Endothelial cell of umbilical vein (primary cell): ENCODE measurements around the gene RGS6. TPM values are rescaled to one million over a fixed set of nuclear protein-coding genes. Genes with fewer than 3 reads are reported as not detected.

Source experiments
- BruUV-seq: library from RNA; stranded (reverse); fragments of 400-500 nt; replicated peaks from 2 replicates; lab custom pipeline; 2021; lab: Mats Ljungman, UMichigan
- CTCF ChIA-PET: fragments of 300-600, 350-600 bp; sonication (Branson Sonifier 250); formaldehyde crosslinking; loops from one replicate; lab custom pipeline; 2021; ENCODE audit warnings: antibody characterized with exemption, inconsistent platforms; lab: Charles Lee
- POLR2A ChIA-PET: fragments of 300-600, 350-600 bp; sonication (Branson Sonifier 250); formaldehyde crosslinking; loops from one replicate; lab custom pipeline; 2021; ENCODE audit warnings: antibody characterized with exemption, inconsistent platforms; lab: Charles Lee
- DNase-seq: peaks from one replicate; pipeline ENCODE4 v3.0.0-alpha.2; 2011; ENCODE audit warnings: low read depth, low spot score
- FAIRE-seq: peaks from 2 replicates; lab custom pipeline; 2011; peaks lifted over from hg19 to GRCh38; lab: Jason Lieb, UNC
- H2AFZ ChIP-seq: 2 replicates; pipeline ENCODE4 v1.6.0; 2012; ENCODE audit warnings: low read depth, low read length, control low read depth, inconsistent platforms
- H3K27ac ChIP-seq: 2 replicates; pipeline ENCODE4 v1.5.1; 2011; ENCODE audit warnings: low read depth, mild to moderate bottlenecking, control low read depth, low read length, moderate library complexity; ENCODE audit not compliant: insufficient read depth
- H3K27me3 ChIP-seq, 2 experiments: 2 replicates each; pipeline versions ENCODE4 v1.6.0 to v1.6.1; 2011; ENCODE audit warnings: low read length in 2 of 2, mixed read lengths in 1 of 2; ENCODE audit not compliant: control insufficient read depth in 2 of 2, insufficient read depth in 2 of 2
- H3K36me3 ChIP-seq, 2 experiments: 2 replicates in 1 of 2; 3 replicates in 1 of 2; pipeline ENCODE4 v1.5.1; 2011; ENCODE audit warnings: low read length in 2 of 2, mild to moderate bottlenecking in 1 of 2, moderate library complexity in 1 of 2; ENCODE audit not compliant: control insufficient read depth in 2 of 2, insufficient read depth in 2 of 2; ENCODE audit errors: extremely low read depth in 1 of 2
- H3K4me1 ChIP-seq: 3 replicates; pipeline ENCODE4 v1.5.1; 2011; ENCODE audit warnings: mild to moderate bottlenecking, low read length; ENCODE audit not compliant: control insufficient read depth, insufficient read depth; ENCODE audit errors: extremely low read depth
- H3K4me2 ChIP-seq: 2 replicates; pipeline ENCODE4 v1.6.1; 2011; ENCODE audit warnings: low read length, control low read depth, mixed read lengths; ENCODE audit not compliant: insufficient read depth
- H3K4me3 ChIP-seq, 3 experiments: fragments of 200-600 bp in 1 of 3; sonication (generic), shearing (Covaris generic) in 1 of 3; replicated peaks in 1 of 3; 2 replicates each; pipeline ENCODE4 v1.5.1; 2011 to 2016; ENCODE audit warnings: control low read depth in 3 of 3, low read length in 3 of 3, mild to moderate bottlenecking in 2 of 3, inconsistent platforms in 1 of 3, low read depth in 1 of 3, moderate library complexity in 1 of 3; ENCODE audit not compliant: insufficient read depth in 1 of 3
- H3K79me2 ChIP-seq: 2 replicates; pipeline ENCODE4 v1.6.0; 2012; ENCODE audit warnings: low read length, inconsistent platforms; ENCODE audit not compliant: control insufficient read depth, insufficient read depth
- H3K9ac ChIP-seq: replicated peaks from 2 replicates; pipeline ENCODE3; 2011; ENCODE audit warnings: low read length, control low read depth; ENCODE audit not compliant: insufficient read depth; ENCODE audit errors: extremely low read depth
- H3K9me1 ChIP-seq: replicated peaks from 3 replicates; pipeline ENCODE4 v1.6.0; 2011; ENCODE audit warnings: mild to moderate bottlenecking, low read length; ENCODE audit not compliant: control insufficient read depth, insufficient read depth; ENCODE audit errors: extremely low read depth
- H3K9me3 ChIP-seq: replicated peaks from 2 replicates; pipeline ENCODE4 v1.5.1; 2012; ENCODE audit warnings: low read length, inconsistent platforms; ENCODE audit not compliant: control insufficient read depth, insufficient read depth
- H4K20me1 ChIP-seq: replicated peaks from 2 replicates; pipeline ENCODE3; 2011; ENCODE audit warnings: mild to moderate bottlenecking, low read length; ENCODE audit not compliant: control insufficient read depth, insufficient read depth; ENCODE audit errors: extremely low read depth
- CTCF ChIP-seq, 2 donors: IDR thresholded peaks; 1 replicate in 1 of 2; 2 replicates in 1 of 2; pipeline ENCODE4 v1.5.1; 2011; ENCODE audit warnings: low read length in 2 of 2, mild to moderate bottlenecking in 2 of 2, moderate library complexity in 2 of 2, control low read depth in 1 of 2, inconsistent platforms in 1 of 2, low read depth in 1 of 2; ENCODE audit not compliant: insufficient read depth in 1 of 2; ENCODE audit errors: extremely low read depth in 1 of 2
- EZH2 ChIP-seq: IDR thresholded peaks from 2 replicates; pipeline ENCODE4 v1.6.1; 2012; ENCODE audit warnings: borderline replicate concordance, low read depth, mild to moderate bottlenecking, moderate library complexity, low read length, inconsistent platforms; ENCODE audit not compliant: severe bottlenecking
- FOS ChIP-seq: IDR thresholded peaks from 2 replicates; pipeline ENCODE4 v1.6.1; 2011; ENCODE audit warnings: mild to moderate bottlenecking, low read length, moderate library complexity, borderline replicate concordance; ENCODE audit not compliant: insufficient read depth
- GATA2 ChIP-seq: IDR thresholded peaks from 2 replicates; pipeline ENCODE4 v1.7.0; 2011; ENCODE audit warnings: low read depth, mild to moderate bottlenecking, moderate library complexity, mixed read lengths, low read length; ENCODE audit not compliant: insufficient read length, insufficient read depth
- MYC ChIP-seq: IDR thresholded peaks from one replicate; pipeline ENCODE4 v1.6.1; 2011; ENCODE audit warnings: mild to moderate bottlenecking, low read depth, low read length
- POLR2AphosphoS5 ChIP-seq: IDR thresholded peaks from 2 replicates; pipeline ENCODE4 v1.6.1; 2012; ENCODE audit warnings: low read depth, mild to moderate bottlenecking, control low read depth, low read length, moderate library complexity; ENCODE audit not compliant: insufficient read depth
- dilution Hi-C: fragments of 300-500 bp; cut with MboI; formaldehyde crosslinking; loops from one replicate; pipeline ENCODE4 v1.15.0; 2019; ENCODE audit warnings: low sequenced_read_pairs; ENCODE audit not compliant: extremely low pct_ligation_motif_present
- intact Hi-C: fragments of 100-400 bp; cut with micrococcal nuclease; formaldehyde crosslinking; loops from one replicate; pipeline ENCODE4 v1.10.0; 2022
- polyA plus RNA-seq, 4 experiments: library from polyadenylated mRNA; depleted of rRNA in 3 of 4; stranded (reverse) in 3 of 4; unstranded in 1 of 4; fragments of >200 nt; gene quantifications; 2 replicates each; pipeline versions ENCODE4 v1.2.1 to v1.2.3, GENCODE V29; 2011 to 2012; ENCODE audit warnings: missing spikeins in 1 of 4
- total RNA-seq: library from RNA; stranded (reverse); gene quantifications from 2 replicates; pipeline ENCODE4 v1.2.3, GENCODE V29; 2021

The RGS6 gene
- total and polyA plus RNA-seq, 2 donors (not counting 3 experiments of a cell fraction or from before 2014, with no cell fraction given) = not detected

- TF ChIP-seq POLR2AphosphoS5 = no peak
- no peak for TF ChIP-seq CTCF (IDR thresholded peaks at IDR 0.05; ENCODE audit: extremely low read depth in 1 of 2, insufficient read depth in 1 of 2, low read depth in 1 of 2, low read length in 2 of 2)
- TF ChIP-seq GATA2 = no peak
- no peak for TF ChIP-seq FOS
- no peak for TF ChIP-seq MYC
- no peak for TF ChIP-seq EZH2
- no peaks in the 10 kb centered on the region for H3K9me3 ChIP-seq
- H4K20me1 ChIP-seq = no peaks in the 10 kb centered on the region
- POLR2A ChIA-PET = no interaction called here
- H3K4me1 ChIP-seq = peaks cover 43% of the 10 kb centered on the region
- dilution Hi-C loops = no loop called here
- no peaks in the 10 kb centered on the region for H3K36me3 ChIP-seq
- intact Hi-C loops = no loop called here
- DNase-seq = peak; percentile 54
- BruUV-seq = no TSS peak
- no peak overlapping the region for H3K27ac ChIP-seq
- no peaks in the 10 kb centered on the region for H3K79me2 ChIP-seq
- no peak overlapping the region for H3K4me3 ChIP-seq
- no peak overlapping the region for H2AFZ ChIP-seq
- no peak overlapping the region for H3K4me2 ChIP-seq
- CTCF ChIA-PET = interaction anchor here (0.8 to 1.6 kb wide), 2 partner anchors 55 to 291 kb away, joined by 3 to 4 read pairs; no protein-coding TSS in a partner anchor
- FAIRE-seq = peak; percentile 92
- no peaks in the 10 kb centered on the region for H3K9me1 ChIP-seq
- H3K9ac ChIP-seq = no peak overlapping the region
- no peaks in the 10 kb centered on the region for H3K27me3 ChIP-seq
These were observed 681.2 kb downstream of the RGS6 start for GRCh38 chr14:72613231-72613974.
